HG02973 (cell line): Measurements from ENCODE around the gene GAL3ST3.
"Not testable (repeated sequence)": the region's sequence is repeated elsewhere in the genome, so short reads cannot be mapped to it uniquely, and the experiment has no call there.

Source experiments
- ATAC-seq: cut with Tn5 transposase; IDR thresholded peaks from one replicate; pipeline ENCODE4 v1.9.1; 2021; ENCODE audit warnings: moderate library complexity; ENCODE audit not compliant: unreplicated experiment

The GAL3ST3 gene

DNA sequence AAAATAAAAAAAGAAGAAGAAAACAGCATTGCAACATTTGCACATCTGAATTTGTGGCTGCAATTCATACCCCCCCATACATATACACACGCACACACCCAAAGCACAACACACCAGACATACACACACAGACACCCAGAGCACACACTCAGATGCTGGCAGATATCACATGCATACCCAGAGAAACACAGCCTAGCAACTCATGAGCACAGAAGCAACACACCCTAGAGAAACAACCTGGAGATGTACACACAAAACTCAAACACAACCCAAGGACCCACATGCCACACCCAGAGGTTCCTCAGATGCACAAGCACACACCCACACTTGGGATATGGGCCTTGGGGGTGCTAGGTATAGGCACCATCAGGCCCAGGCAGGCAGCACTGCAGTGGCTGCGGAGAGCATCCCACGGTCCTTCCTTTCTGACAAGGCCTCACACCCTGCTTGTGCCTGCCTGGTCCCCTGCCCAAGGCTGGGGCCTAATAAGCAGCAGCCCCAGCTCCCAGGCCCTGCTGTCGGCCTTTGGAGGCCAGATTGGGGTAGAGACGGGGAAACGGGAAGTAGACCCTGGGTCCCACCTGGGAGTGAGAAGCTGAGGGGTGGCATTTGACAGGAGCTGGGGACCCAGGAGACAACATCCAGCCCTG lies 34.0 kb downstream of the GAL3ST3 start:
- ATAC-seq = no peak

DNA sequence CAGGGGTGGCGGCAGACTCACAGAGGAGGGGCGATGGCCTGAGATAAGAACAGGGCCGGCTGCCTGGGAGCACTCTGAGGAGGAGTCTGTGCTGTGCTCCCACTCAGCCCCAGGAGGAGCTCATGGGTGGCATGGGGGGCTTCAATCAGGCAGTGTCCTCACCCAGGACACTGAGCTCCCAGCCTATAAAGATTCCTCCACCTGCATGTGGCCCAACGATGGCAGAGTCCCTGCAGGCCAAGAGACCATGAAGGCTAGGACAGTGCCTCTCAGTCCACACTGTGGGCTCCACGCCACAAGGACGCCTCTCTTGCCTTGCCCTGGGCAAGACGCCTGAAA lies 35.2 kb downstream of the GAL3ST3 start:
- no peak for ATAC-seq

DNA sequence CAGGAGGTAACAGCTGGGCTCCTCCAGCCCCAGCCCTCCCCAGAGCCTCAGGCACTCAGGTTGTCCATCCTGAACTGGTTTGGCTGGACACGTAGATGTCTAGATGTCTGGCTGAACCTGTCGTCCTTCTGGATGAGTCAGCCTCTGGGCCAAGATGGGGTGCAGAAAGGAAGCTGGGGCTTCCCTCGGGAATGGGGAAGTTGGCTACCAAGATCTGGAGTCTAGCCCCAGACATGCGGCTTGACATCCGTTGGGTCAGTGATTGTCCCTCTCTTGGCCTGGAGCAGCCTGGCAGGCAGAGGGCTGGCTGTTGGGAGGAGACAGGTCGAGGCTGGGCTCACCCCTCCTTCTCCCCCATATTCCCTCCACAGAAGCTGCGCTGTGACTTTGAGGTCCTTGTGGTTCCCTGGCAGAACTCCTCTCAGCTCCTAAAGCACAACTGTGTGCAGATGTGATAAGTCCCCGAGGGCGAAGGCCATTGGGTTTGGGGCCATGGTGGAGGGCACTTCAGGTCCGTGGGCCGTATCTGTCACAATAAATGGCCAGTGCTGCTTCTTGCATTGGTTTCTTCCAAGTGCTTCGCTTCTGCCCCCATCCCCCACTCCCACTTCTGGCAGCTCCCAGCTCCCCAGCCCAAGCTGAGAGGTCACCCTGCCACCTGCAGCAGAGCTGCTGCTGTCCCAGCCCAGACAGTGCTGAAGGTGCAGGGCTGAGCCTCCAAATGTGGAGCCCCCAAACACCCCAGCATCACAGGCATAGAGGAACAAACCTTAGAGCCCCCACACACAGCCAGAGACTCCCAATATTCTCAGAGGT lies 35.8 kb downstream of the GAL3ST3 start:
- ATAC-seq = no peak

GRCh38 chr11:66012371-66012945 lies 36.5 kb downstream of the GAL3ST3 start:
- ATAC-seq = no peak

- no peak for ATAC-seq
Measured at GRCh38 chr11:66011785-66012303, 37.1 kb downstream of the GAL3ST3 start, which contains the start of gene CST6. Gene CST6, plus strand, starts transcription at chr11:66012008. Its CDS starts 37 bp downstream, at chr11:66012045.

DNA sequence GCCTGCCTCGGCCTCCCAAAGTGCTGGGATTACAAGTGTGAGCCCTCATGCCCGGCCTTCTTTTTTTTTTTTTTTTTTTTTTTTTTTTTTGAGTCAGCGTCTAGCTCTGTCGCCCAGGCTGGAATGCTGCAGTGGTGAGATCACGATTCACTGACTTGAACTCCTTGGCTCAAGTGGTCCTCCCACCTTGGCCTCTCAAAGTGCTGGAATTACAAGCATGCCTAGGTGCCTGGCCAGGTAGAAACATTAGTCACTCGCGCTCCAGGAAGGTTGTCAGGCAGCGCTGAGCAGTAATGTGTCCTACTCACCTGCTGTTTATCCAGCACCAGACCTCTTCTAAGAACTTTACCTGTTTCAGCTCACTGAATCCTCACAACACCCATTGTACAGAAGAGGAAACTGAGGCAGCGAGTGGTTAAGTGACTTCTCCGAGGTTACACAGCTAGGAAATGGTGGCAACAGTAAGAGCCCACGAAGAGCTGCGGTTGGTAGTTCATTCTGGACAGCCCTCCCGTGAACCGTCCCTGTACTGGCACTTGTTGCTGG lies 37.6 kb downstream of the GAL3ST3 start:
- ATAC-seq = no peak

DNA sequence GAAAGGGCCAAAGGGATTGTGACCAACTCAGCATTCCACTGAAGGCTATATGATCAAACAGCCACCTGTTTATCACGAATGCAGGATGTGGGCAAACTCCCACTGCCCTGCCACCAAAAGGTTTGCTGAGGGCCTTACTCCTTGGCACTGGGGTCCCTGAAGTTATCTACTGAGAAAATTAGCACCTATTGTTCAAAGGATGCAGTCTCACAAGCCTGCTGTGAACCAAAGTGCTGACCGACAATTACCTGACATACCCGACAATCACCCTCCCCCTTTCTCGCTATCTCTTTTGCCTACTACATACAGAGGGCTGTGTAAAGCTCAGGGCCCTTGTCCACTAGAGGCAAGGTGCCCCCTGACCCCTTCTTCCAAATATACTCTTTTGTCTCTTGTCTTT lies 38.9 kb downstream of the GAL3ST3 start:
- not testable (repeated sequence) for ATAC-seq

DNA sequence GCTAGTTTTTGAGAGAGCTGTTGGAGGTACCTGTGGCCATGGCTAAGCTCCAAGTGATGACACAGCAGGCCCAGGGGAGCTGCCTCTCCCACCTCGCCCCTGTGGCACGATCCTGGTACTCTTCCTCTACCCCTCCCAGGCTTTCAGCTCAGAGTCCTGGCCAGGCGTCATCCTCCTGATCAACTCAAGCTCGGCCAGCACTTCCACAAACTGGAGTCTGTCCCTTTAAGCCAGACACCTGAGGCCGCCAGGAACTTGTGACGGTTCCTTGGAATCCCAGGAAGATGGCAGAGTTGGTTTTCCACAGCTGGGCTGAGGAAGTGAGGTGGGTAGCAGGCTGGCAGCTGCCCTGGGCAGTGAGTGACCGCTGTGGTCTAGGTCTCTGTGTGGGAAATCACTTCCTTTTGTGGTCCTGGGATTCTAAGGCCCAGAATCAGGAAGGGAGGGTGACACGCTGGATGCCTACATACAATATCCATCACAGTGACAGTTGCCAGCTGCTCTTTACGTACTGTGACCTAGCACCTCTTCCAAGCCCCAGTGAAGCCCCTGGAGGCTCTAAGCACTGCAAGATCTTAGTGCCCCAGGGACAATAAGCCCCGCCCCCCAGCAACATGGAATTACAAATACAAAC lies 40.4 kb downstream of the GAL3ST3 start:
- no peak for ATAC-seq

DNA sequence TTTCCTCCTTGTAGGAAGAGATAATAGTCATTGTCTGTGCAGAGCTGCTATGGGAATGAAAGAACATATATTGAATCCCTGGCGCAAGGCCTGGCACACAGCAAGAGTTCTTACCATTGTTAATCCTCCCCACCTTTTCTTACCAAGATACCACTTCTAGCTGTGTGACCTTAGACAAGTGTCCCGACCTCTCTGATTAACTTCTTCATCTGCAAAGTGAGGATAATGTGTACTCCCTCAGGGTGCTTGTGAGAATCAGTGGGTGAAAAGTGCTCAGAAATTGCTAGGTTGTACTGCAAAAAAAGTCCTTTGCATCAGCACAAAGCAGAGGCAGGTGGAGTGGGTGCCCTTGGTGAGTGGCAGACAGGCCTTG lies 40.9 kb downstream of the GAL3ST3 start:
- ATAC-seq = no peak

GRCh38 chr11:66007201-66007634 lies 41.7 kb downstream of the GAL3ST3 start:
- ATAC-seq = no peak

GRCh38 chr11:66006891-66007176 lies 42.1 kb downstream of the GAL3ST3 start:
- ATAC-seq = no peak

DNA sequence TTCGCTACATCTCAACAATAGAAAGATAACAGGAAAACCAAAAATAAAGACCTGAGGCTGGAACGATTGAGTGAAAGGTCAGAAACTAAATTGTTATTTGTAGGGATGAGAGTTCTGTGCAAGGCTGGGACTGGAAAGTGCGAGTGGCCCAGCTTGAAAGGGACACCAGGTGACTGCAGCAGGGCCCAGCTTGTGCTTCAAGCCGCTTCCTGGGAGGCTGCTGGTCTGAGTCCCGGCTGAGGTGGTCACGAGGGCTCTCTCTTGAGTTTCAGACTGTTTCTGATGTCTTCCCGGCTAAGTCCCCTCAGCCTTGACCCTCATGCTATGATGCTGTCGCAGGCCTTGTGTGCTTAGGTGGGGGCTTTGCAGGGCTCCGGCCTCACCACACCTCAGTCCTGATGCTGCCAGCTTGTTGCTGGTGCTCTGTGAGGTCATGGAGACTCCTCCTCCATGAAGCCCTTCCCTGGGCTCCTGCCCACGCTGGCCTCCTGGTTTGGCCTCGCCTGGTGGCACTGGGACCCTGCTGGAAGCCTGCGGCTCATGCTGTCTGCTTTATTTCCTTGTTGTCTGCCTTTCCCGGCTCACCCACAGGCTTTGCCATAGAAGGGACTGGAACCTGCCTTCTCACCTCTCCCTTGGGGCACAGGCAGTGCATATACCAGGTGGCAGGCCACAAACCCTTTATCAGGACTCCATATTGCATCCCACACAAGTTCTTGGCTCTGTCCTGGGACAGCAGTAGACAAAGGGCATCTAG lies 42.6 kb downstream of the GAL3ST3 start:
- ATAC-seq = no peak

GRCh38 chr11:66004186-66004585 lies 44.8 kb downstream of the GAL3ST3 start:
- ATAC-seq = no peak

DNA sequence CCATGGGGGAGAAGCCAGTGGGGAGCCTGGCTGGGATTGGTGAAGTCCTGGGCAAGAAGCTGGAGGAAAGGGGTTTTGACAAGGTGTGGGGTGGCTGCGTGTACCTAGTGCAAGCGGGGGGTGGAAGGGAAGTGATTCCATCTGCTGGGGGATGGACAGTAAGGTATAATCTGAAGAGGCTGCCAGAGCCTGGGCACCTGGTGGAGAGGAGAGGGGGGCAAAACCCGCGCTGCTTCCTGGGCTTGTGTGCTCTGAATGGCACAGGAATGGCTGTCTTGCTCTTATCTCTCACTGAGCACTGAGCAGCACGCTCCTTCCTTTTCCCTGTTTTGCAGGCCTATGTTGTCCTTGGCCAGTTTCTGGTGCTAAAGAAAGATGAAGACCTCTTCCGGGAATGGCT lies 45.7 kb downstream of the GAL3ST3 start:
- ATAC-seq = no peak

DNA sequence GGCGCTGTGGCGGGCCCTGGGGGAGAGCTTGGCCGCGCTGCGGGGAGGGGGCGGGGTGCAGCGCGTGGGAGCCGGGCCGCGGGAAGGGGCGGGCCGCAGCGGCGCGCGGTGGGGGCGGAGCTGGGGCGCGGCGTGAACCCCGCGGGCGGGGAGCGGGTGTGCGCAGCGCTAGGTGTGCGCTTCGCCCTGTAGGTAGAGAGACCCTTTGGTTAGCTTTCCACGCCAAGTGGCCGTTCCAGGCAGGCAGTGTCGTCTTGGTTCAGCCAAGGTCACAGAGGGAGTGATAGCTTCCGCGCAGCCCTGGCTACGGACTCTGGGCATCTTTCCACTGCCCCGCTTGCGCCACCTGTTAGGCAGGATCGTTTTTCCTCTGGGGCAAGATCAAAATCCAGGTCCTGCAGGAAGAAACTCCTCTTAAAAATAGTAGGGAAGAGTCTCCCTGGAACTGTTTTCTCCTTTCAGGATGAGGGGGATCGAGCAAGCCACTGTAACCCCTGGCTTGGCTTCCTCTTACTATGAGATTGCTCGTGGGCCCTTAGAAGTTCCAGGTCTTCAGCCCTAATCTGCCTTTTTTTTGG lies 46.2 kb downstream of the GAL3ST3 start:
- peak; percentile 34 for ATAC-seq

DNA sequence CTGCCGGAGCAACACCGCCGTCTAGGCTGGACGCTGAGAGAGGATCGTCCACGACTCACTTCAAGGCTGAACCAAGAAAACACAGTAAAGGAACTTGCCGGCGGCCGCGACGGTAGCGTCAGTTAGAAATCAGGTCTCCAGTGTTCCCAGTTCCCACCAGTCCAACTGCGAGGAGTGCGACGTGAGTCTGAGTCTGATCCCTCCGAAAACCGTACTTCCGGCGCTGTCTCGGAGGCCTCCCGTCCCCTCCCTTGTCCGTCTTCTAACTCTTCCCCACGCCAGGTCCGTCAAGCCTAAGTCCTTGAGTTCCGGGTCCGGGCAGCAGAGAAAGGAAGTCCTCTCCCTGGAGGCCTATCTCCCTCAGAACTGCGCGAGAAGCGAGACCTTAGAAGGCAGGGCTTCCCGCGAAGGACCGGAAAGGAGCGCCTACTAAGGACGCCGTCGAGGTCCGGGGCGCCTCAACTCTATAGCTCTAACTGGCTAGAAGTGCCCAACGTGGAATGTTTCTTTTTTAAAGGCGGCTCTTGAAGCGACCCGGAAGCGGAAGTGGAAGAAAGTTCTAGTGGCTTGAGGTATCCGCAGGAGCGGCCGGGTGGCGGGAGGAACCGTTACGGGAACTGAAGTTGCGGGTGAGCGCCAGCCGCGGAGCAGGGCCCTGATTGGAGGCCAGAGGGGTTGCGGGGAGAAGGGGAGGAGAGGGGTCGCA lies 46.9 kb downstream of the GAL3ST3 start, which contains the start of the genes BANF1 and EIF1AD:
BANF1 (plus strand) TSS at position 562 of the 706 bp plus-strand sequence. CDS start 748 bp downstream, outside the sequence.
EIF1AD (minus strand) TSS at position 216 of the 706 bp plus-strand sequence. CDS start 1,768 bp downstream, outside the sequence.
- ATAC-seq = peak; percentile 65

DNA sequence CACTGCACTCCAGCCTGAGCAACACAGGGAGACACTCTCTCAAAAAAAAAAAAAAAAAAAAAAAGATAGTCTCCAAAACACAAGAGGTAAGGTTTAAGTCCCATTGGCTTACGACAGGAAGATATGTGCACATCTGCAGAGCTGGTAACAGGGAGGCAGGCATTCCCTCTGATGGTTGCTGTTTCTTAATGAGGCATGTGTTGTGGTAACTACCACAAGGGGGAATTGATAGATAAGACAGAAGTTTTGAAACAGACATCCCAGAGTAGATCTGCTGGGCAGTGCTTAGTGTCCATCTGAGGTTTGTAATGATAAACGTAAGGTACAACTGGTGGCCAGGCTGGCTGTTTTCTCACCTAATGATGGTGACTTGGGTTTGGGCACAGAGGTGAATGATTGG lies 51.7 kb downstream of the GAL3ST3 start:
- no peak for ATAC-seq

DNA sequence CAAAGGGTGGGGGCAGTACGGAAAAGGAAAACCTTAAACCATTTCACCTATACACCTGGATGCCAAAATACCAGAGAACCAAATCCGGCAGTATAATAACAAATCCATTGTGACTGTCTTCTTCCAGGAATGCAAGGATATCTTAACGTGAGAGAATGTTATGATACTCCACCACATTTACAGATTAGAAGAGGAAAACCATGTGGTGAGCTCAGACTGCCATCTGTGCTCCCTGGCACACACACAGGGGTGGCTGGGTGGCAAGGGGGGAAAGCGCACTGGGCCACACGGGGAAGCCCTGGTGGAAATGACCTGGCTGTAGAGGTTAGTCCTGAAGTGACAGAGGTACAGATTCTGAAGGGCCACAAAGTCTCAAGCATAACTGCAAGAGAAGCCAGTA lies 56.9 kb downstream of the GAL3ST3 start:
- no peak for ATAC-seq
